ENCODE data around the gene MYO9B.

DNA sequence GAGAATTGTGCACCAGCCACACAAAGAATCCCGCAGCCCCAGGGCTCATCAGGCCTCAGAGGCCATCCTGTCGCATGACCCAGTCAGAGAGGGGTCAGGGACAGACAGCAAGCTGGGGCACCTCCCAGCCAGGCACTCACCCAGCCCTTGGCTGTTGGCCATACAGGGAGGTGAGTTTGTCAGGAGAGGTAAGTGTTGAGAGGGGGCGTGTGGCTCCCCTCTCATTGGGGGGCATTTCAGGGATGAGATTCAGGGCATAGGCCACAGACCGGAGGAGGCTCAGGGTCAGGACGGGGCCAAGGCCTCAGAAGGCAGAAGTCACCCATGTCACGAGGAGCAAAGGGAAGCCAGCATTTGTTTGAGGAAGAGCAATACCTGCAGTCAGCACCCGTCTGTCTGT, 37.1 kb downstream of the MYO9B start:
- TF ChIP-seq, protein P1, sequence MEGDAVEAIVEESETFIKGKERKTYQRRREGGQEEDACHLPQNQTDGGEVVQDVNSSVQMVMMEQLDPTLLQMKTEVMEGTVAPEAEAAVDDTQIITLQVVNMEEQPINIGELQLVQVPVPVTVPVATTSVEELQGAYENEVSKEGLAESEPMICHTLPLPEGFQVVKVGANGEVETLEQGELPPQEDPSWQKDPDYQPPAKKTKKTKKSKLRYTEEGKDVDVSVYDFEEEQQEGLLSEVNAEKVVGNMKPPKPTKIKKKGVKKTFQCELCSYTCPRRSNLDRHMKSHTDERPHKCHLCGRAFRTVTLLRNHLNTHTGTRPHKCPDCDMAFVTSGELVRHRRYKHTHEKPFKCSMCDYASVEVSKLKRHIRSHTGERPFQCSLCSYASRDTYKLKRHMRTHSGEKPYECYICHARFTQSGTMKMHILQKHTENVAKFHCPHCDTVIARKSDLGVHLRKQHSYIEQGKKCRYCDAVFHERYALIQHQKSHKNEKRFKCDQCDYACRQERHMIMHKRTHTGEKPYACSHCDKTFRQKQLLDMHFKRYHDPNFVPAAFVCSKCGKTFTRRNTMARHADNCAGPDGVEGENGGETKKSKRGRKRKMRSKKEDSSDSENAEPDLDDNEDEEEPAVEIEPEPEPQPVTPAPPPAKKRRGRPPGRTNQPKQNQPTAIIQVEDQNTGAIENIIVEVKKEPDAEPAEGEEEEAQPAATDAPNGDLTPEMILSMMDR (IDR thresholded peaks at IDR 0.05; ENCODE audit: borderline replicate concordance, extremely low read depth, low read length, poor library complexity, severe bottlenecking) = no peak
- no peak for TF ChIP-seq EZH2 (IDR thresholded peaks at IDR 0.05; ENCODE audit: borderline replicate concordance, low read depth, low read length, severe bottlenecking)

Data from DND-41 (cell line).